Activated CD4-positive, alpha-beta T cell treated with anti-CD3 and anti-CD28 coated beads for 1 hour (primary cell): ENCODE results near the gene DICER1.
"Not testable (repeated sequence)": the region's sequence is repeated elsewhere in the genome, so short reads cannot be mapped to it uniquely, and the experiment has no call there.

Experiments used
- DNase-seq: peaks from one replicate; pipeline ENCODE4 v3.0.0-alpha.2; 2020

Gene DICER1, protein sequence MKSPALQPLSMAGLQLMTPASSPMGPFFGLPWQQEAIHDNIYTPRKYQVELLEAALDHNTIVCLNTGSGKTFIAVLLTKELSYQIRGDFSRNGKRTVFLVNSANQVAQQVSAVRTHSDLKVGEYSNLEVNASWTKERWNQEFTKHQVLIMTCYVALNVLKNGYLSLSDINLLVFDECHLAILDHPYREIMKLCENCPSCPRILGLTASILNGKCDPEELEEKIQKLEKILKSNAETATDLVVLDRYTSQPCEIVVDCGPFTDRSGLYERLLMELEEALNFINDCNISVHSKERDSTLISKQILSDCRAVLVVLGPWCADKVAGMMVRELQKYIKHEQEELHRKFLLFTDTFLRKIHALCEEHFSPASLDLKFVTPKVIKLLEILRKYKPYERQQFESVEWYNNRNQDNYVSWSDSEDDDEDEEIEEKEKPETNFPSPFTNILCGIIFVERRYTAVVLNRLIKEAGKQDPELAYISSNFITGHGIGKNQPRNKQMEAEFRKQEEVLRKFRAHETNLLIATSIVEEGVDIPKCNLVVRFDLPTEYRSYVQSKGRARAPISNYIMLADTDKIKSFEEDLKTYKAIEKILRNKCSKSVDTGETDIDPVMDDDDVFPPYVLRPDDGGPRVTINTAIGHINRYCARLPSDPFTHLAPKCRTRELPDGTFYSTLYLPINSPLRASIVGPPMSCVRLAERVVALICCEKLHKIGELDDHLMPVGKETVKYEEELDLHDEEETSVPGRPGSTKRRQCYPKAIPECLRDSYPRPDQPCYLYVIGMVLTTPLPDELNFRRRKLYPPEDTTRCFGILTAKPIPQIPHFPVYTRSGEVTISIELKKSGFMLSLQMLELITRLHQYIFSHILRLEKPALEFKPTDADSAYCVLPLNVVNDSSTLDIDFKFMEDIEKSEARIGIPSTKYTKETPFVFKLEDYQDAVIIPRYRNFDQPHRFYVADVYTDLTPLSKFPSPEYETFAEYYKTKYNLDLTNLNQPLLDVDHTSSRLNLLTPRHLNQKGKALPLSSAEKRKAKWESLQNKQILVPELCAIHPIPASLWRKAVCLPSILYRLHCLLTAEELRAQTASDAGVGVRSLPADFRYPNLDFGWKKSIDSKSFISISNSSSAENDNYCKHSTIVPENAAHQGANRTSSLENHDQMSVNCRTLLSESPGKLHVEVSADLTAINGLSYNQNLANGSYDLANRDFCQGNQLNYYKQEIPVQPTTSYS (N-terminal part only)

DNA sequence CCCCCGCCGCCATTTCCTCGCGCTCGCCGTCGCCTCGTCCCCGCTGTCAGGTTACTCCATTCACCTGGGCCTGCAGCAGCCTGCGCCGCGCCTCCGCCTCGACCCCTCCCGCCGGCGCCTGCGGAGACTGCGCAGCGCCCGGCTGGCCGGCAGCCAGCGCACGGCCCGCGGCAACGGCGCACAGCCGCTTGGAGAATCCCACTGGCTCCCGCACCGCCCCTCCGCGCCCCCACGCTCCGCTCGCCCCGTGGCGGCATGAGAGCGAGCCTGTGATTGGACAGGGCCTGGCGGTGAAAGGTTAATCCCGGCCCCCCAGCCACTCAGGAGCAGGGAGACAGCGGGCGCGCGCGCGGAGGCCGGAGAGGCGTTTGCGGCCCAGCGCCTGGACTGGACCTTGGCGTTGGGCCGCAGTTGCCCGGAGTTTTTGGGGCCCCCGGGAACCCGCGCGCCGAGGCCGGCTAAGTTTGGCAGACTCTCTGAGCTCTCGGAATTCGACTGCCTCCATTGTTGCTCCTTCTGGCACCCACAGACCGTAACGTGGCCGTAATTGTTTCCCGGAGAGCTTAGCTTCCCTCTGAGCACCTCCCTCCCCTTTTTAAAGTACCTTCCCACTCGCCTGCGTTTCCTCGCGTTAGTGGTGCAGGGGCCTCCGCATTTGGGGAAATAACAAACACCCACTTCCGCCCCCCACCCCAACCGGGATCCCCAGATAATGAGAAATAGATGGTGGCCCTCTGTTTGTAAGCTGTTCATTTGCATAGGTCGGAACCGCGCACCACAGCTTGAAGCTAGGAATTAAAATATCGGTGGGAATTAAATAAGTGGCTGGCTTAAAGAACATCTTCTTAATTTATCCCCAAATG is at the start of gene DICER1:
Gene DICER1, minus strand, starts transcription at position 203 of the 863 bp plus-strand sequence. CDS start 24,071 bp downstream, outside the sequence.
- DNase-seq, result peak; percentile 92

DNA sequence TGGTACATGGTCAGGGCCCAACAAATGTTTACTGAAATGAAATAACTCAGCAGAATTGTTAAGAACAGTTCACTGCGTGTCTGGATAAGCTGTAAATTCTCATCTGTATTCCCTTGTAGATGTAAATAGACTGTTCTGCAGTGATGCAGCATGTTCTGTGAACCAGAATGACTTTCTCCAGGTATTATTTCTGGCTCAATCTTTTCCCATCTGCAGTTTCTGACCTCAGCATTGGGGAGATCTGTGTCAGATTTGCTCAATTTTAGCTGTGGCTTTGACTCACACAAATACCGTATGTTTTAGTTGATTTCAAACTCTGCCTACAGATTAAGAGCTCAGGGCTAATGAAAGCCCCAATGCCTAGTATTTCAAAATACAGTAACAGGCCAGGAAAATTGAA is 49.2 kb upstream of the DICER1 start:
- DNase-seq, result no peak

DNA sequence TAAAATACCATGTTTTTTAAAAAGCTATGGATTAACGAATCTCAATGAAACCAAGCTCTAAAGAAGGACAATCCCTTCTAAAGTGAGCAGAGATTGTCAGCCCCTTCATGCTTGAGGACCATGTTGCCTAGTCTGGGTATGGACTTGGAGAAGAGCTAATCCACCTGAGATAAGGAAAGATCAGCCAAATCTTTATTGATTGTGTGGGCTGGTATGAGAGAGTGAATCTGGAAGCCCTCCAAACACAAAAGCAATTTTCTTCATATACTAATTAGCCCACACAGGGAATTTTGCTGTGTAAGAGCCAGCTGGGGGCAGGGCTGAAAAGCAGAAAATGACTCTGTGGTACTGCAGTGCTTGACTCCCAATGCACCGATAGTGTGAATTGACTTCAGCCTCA is 47.4 kb upstream of the DICER1 start:
- DNase-seq, result no peak

DNA sequence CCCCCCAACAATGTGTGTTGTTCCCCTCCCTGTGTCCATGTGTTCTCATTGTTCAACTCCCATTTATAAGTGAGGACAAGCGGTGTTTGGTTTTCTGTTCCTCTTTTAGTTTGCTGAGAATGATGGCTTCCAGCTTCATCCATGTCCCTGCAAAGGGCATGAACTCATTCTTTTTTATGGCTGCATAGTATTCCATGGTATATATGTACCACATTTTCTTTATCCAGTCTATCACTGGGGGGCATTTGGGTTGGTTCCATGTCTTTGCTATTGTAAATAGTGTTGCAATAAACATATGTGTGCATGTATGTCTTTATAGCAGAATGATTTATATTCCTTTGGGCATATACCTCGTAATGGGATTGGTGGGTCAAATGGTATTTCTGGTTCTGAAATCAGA is 44.4 kb upstream of the DICER1 start:
- not testable (repeated sequence) for DNase-seq

DNA sequence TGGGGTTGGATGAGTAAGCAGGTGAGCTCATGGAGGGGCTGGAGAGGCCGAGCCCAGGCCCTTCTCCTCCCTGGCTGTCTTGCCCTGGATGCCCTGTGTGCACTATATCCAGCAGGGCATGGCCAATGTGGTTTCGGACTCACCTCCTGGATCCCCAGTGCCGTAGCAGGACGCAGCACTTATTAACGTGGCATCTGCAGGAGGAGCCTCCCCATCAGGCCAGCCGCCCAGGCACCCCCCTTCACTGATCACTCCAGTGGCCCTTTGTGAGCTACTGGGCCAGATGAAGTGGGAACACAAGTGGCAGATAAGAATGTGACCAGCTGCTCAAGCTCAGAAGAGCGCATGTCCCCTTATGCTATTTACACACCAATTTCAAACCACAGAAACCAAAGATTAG is 43.1 kb upstream of the DICER1 start:
- no peak for DNase-seq

DNA sequence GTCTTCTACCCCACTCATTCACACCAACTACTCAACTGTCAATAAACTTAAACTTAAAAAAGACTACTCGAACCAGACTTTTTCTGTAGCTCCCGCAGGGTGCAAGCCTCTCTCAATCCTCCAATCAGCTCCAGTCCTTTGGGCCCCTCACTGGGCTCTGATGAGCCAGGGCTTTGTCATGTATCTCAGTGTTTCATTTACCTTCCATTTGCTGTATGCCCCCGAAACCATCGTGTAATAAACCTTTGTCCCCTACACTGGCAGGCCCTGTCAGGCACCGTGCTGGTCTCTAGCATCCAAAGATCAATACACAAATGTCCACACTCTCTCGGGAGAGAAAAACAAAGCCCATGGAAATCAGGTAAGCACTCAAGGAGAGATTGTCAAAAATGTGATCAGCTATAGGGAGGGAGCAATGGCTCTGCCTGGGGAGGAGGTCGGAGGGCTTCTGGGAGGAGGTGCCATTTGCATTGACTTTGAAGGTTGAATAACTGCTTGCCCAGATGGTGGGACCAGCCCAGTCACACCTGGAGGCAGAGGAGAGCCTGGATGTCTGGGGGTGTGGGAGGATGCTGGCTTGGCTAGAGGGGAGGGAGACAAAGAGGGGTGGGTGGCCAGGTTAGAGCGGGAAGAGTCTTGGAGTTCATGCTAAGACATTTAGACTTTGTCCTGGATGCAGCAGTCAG is 42.1 kb upstream of the DICER1 start:
- DNase-seq, result no peak

DNA sequence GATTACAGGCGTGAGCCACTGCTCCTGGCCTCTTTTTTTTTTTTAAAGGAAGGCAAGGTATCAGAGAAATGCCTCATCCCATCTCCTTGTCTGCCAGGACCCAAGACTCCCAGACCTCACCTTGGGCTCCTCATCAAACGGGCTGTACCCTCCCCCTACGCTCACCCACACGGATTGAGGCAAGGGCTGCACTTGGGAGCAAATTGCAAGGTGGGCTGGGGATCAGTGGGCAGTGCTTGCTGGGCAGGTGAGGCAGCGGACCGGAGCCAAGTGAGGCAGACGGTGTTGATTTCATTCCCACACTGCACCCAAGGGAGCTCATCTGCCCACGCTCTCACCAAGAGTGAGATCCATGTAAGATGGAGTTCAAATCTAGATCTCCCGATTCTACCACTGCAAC is 41.0 kb upstream of the DICER1 start:
- no peak for DNase-seq

GRCh38 chr14:95197551-95197950 is 40.2 kb upstream of the DICER1 start:
- DNase-seq, result no peak

DNA sequence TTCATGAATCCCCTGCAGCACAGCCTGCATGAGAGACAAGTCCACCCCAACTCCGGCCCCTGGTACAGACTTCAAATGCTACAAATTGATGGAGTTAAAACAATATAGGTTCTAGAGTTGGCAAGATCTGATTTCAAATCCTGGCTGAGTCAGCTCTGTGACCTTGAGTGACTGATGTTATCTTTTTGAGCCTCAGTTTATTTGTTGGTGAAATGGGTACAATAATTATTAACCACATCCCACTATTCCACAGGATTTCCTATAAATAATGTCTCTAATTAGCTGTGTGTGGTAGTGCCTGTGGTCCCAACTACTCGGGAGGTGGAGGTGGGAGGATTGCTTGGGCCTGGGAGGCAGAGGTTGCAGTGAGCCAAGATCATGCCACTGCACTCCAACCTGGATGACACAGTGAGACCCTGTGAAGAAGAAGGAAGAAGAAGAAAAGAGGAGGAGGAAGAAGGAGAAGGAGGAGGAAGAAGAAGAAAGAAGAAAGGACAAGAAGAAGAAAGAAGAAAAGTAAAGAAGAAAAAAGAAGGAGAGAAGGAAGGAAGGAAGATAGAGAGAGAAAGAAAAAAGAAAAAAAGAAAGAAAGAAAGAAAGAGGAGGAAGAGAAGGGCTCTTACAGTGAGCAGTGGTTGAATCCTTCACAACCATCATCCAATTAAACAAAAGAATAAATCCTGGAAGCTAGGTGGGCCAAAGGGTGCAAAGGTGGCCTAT is 39.7 kb upstream of the DICER1 start:
- no peak for DNase-seq

DNA sequence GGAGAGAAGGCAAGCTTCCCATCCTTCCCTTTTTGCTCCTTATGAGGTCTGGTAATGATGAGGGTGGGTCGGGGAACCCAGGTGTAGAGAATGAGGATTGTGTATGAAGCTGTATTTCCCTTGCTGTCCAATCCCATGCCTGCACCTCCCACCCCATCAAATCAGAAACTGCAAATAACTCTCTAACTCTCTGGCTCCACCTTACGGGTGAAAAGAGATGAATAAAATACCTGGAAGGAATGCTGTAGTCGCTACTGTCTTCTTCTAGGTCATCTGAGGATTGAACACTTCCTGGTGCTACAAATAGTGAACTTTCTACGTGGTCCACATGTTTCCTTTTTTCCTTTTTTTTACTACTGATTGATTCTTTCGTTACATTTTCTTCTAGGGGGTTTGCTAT is 38.9 kb upstream of the DICER1 start:
- DNase-seq, result no peak

GRCh38 chr14:95195031-95195430 is 37.7 kb upstream of the DICER1 start:
- no peak for DNase-seq

DNA sequence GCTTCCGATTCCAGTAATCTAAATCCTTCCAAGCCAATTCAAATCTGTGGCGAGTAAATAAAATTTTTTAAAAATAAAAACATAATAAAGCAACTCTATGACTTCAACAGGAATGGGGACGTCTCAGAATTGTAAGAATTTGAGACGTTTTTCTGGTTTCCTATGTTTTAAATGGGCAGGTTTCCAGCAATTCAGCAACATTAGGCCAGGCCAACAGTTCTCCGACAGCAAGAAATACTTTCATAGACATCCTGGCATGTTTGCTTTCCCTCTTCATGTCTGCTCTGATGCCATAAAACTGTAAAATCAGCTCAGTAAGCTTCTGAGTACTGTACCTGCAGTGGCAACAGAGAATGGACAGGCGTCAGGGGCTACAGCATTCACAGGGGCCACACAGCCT is 35.8 kb upstream of the DICER1 start:
- no peak for DNase-seq

DNA sequence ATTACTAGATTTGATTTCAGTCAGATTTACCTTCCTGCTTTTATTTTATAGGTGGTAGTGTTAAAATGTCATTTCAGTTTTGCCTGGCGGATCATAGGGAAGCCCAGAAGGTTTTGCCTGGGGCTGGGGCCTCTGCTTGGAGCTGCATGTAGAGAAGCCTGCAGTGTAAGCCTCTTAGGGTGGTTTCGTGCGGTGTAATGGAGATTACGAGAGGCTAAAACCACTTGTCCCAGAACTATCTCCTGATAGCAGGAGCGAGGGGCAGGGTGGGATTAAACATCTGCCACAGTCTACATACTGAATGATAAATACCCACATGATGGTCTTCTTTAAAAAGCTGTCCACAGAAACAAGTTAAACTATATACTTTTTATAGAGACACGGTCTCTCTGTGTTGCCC is 35.0 kb upstream of the DICER1 start:
- DNase-seq, result no peak

- DNase-seq, result no peak
Observed at GRCh38 chr14:95191445-95192199, 34.3 kb upstream of the DICER1 start.

- DNase-seq, result no peak
Observed at GRCh38 chr14:95190857-95191256, 33.5 kb upstream of the DICER1 start.

- DNase-seq, result no peak
Observed at GRCh38 chr14:95190346-95190840, 33.1 kb upstream of the DICER1 start.

- DNase-seq, result no peak
Observed at GRCh38 chr14:95189367-95190132, 32.2 kb upstream of the DICER1 start.

DNA sequence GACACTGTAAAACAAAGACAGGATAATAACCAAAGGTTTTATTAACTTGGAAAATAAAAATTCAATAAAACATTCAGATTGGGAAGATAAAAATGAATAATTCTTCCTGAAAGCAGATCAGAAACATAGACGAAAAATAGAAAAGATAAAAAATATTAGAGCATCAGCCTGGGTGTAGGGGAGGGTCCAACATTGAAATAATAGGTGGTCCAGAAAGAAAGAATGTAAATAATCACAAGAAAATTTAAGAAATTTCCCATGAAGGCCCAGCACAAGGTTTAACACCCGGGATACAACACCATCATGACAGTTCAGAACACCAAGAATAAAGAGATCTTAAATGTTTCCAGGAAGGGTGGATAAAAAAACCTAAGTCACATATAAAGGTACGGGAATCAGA is 31.1 kb upstream of the DICER1 start:
- DNase-seq, result no peak

DNA sequence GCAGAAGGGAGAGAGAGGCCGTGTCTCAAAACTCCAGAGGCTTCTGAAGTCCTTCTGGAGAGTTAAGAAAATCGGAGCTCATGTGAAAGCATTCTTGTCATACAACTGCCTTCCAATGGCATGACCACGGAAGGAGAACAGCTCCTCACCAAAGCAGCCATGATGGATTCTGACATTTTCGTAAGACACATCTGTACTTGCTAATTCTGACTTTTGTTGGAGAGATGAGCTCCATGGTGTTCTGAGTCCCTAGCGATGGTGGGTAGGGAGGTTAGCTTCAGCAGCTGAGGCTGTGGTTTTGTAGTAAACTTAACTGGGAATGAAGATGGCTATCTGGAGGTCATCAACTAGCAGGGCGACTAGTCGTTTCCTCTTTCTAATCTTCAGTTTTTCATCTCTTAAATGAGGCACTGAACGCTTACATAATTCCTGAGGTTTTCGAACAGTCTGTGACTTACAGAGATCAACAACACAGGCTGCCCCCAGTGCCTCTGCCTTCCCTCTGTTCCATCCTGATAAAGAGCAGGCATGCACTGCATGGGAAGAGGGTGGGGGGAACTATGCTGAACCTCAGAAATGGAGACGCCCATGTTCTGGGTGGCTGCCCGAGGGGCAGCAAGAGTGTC is 28.6 kb upstream of the DICER1 start:
- no peak for DNase-seq
